ENCODE measurements around the gene SLC9A5. TPM values are rescaled to one million over a fixed set of nuclear protein-coding genes. Genes with fewer than 3 reads are reported as not detected.

SLC9A5 gene
- total RNA-seq, 1 donor from 2014 or later = 17.2 TPM

- no peaks in the 10 kb centered on the region for H3K9me3 Mint-ChIP-seq (ENCODE audit: unreplicated experiment)
Measured at GRCh38 chr16:67265834-67266233, 17.1 kb downstream of the SLC9A5 start.

GRCh38 chr16:67268136-67268579 lies 19.4 kb downstream of the SLC9A5 start:
- TF ChIP-seq CTCF (IDR thresholded peaks at IDR 0.05; ENCODE audit: unreplicated experiment) = no peak
- H3K4me1 Mint-ChIP-seq (ENCODE audit: unreplicated experiment) = peaks cover 15% of the 10 kb centered on the region
- H3K4me3 Mint-ChIP-seq (ENCODE audit: unreplicated experiment) = no peak overlapping the region
- DNase-seq (ENCODE audit: low spot score) = no peak
- peaks cover 7% of the 10 kb centered on the region for H3K27me3 Mint-ChIP-seq (ENCODE audit: unreplicated experiment)
- no peaks in the 10 kb centered on the region for H3K9me3 Mint-ChIP-seq (ENCODE audit: unreplicated experiment)
- H3K36me3 Mint-ChIP-seq (ENCODE audit: low read depth, unreplicated experiment) = no peaks in the 10 kb centered on the region
- H3K27ac Mint-ChIP-seq (ENCODE audit: unreplicated experiment) = no peak overlapping the region

More at GRCh38 chr16:67265834-67266233, 17.1 kb downstream of the SLC9A5 start:
- peaks cover 15% of the 10 kb centered on the region for H3K4me1 Mint-ChIP-seq (ENCODE audit: unreplicated experiment)
- H3K4me3 Mint-ChIP-seq (ENCODE audit: unreplicated experiment) = peak overlapping the region; percentile 49
- peaks cover 14% of the 10 kb centered on the region for H3K27me3 Mint-ChIP-seq (ENCODE audit: unreplicated experiment)
- DNase-seq (ENCODE audit: low spot score) = no peak
- peak overlapping the region; percentile 52 for H3K27ac Mint-ChIP-seq (ENCODE audit: unreplicated experiment)
- no peak for TF ChIP-seq CTCF (IDR thresholded peaks at IDR 0.05; ENCODE audit: unreplicated experiment)
- H3K36me3 Mint-ChIP-seq (ENCODE audit: low read depth, unreplicated experiment) = no peaks in the 10 kb centered on the region

- H3K27me3 Mint-ChIP-seq (ENCODE audit: unreplicated experiment) = peaks cover 4% of the 10 kb centered on the region
- no peak overlapping the region for H3K27ac Mint-ChIP-seq (ENCODE audit: unreplicated experiment)
- peaks cover 8% of the 10 kb centered on the region for H3K4me1 Mint-ChIP-seq (ENCODE audit: unreplicated experiment)
- H3K4me3 Mint-ChIP-seq (ENCODE audit: unreplicated experiment) = no peak overlapping the region
- H3K36me3 Mint-ChIP-seq (ENCODE audit: low read depth, unreplicated experiment) = no peaks in the 10 kb centered on the region
- DNase-seq (ENCODE audit: low spot score) = no peak
- no peaks in the 10 kb centered on the region for H3K9me3 Mint-ChIP-seq (ENCODE audit: unreplicated experiment)
- no peak for TF ChIP-seq CTCF (IDR thresholded peaks at IDR 0.05; ENCODE audit: unreplicated experiment)
Measured at GRCh38 chr16:67269766-67270165, 21.0 kb downstream of the SLC9A5 start.

GRCh38 chr16:67270931-67271338 lies 22.2 kb downstream of the SLC9A5 start:
- Mint-ChIP-seq H3K4me3 (ENCODE audit: unreplicated experiment) (no peak overlapping the region), H3K27me3 (ENCODE audit: unreplicated experiment) (peaks cover 3% of the 10 kb centered on the region), H3K9me3 (ENCODE audit: unreplicated experiment) (no peaks in the 10 kb centered on the region), H3K27ac (ENCODE audit: unreplicated experiment) (no peak overlapping the region), H3K36me3 (ENCODE audit: low read depth, unreplicated experiment) (no peaks in the 10 kb centered on the region), H3K4me1 (ENCODE audit: unreplicated experiment) (peaks cover 4% of the 10 kb centered on the region)
- DNase-seq (ENCODE audit: low spot score) = no peak
- no peak for TF ChIP-seq CTCF (IDR thresholded peaks at IDR 0.05; ENCODE audit: unreplicated experiment)

GRCh38 chr16:67271446-67271845 lies 22.7 kb downstream of the SLC9A5 start:
- Mint-ChIP-seq H3K9me3 (ENCODE audit: unreplicated experiment) (no peaks in the 10 kb centered on the region), H3K36me3 (ENCODE audit: low read depth, unreplicated experiment) (peaks cover 2% of the 10 kb centered on the region), H3K27ac (ENCODE audit: unreplicated experiment) (no peak overlapping the region), H3K27me3 (ENCODE audit: unreplicated experiment) (no peaks in the 10 kb centered on the region), H3K4me3 (ENCODE audit: unreplicated experiment) (no peak overlapping the region), H3K4me1 (ENCODE audit: unreplicated experiment) (no peaks in the 10 kb centered on the region)
- DNase-seq (ENCODE audit: low spot score) = no peak
- no peak for TF ChIP-seq CTCF (IDR thresholded peaks at IDR 0.05; ENCODE audit: unreplicated experiment)
